ENCODE data around the gene PHACTR3.

- TF ChIP-seq POLR2AphosphoS5 (IDR thresholded peaks at IDR 0.05) (no peak), POLR2A (IDR thresholded peaks at IDR 0.05) (no peak)
Measured at GRCh38 chr20:59678288-59678687, 73.9 kb downstream of the PHACTR3 start.

Data from spleen (tissue), 3 donors.